GM19193 (cell line): Measurements from ENCODE around the gene FHIT.

ENCODE experiments used
- POLR2A ChIP-seq: IDR thresholded peaks from 4 replicates; pipeline ENCODE4 v1.6.1; 2011; ENCODE audit not compliant: insufficient read depth, insufficient read length; ENCODE audit errors: extremely low read depth

Gene FHIT

GRCh38 chr3:61199843-61200242, 51.4 kb downstream of the FHIT start:
- TF ChIP-seq POLR2A: no peak

GRCh38 chr3:61194892-61195538, 56.2 kb downstream of the FHIT start:
- no peak for TF ChIP-seq POLR2A

- no peak for TF ChIP-seq POLR2A
These were observed 59.0 kb downstream of the FHIT start for GRCh38 chr3:61192222-61192621.

DNA sequence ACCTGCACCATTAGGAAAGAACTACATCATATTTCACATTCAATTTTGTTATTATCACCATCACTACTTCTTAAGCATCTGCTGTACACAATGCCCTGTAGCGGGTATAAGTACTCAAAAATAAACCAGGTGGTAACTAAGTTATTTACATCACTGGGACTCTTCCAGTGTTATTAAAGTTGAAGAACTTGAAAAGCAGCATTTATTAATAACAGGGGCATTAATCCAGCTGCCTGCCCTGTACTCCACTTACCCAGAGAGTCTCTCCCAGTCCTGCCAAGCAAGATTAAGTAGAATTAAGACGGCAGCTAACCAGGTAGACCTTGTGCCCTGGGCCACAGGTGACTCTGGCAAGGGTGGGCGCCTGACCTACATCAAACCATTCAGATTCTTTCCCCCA, 65.2 kb downstream of the FHIT start:
- TF ChIP-seq POLR2A: no peak

- TF ChIP-seq POLR2A: no peak
These were observed 66.3 kb downstream of the FHIT start for GRCh38 chr3:61184956-61185355.

GRCh38 chr3:61182662-61183061, 68.6 kb downstream of the FHIT start:
- no peak for TF ChIP-seq POLR2A

GRCh38 chr3:61181874-61182273, 69.4 kb downstream of the FHIT start:
- TF ChIP-seq POLR2A: no peak

- TF ChIP-seq POLR2A: no peak
These were observed 71.0 kb downstream of the FHIT start for GRCh38 chr3:61180206-61180605.

GRCh38 chr3:61178167-61178566, 73.1 kb downstream of the FHIT start:
- TF ChIP-seq POLR2A: no peak

DNA sequence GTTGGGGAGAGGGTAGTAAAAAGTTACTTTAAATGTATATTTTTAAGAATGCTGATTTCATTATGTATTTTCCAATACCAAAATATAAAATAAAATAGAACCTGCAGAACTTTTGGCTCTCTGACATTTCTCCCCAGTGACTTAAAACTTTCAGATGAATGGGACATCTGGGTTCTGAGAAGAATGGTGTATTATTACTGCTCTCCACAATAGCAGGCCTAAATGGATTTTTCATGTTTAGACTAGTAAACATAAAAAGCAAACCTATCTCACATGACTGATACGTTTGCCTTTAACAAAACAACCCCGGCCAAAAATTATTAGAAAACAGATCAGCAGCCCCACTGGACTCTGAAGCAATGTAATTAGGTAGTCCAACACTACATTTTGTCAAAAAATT, 73.8 kb downstream of the FHIT start:
- TF ChIP-seq POLR2A: no peak

GRCh38 chr3:61173676-61174075, 77.6 kb downstream of the FHIT start:
- no peak for TF ChIP-seq POLR2A

DNA sequence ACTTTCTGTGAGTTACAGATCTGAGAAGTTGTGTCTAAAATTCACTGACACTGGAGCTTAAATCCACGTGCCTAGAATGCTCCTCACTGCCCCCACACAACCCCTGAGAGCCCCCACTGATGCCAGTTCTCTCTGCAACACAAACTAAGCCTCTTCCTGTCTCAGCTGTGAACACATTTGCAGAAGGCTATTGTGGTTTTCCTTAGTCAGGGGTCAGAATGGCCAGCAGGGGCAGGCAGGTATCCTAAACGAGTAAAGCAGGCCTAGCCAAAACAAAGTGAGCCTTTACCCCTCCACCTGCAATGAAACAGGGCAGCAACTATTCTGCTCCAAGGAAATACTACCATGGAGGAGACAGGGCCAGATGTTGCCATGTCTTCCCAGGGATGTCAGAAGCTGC, 78.6 kb downstream of the FHIT start:
- TF ChIP-seq POLR2A: no peak

DNA sequence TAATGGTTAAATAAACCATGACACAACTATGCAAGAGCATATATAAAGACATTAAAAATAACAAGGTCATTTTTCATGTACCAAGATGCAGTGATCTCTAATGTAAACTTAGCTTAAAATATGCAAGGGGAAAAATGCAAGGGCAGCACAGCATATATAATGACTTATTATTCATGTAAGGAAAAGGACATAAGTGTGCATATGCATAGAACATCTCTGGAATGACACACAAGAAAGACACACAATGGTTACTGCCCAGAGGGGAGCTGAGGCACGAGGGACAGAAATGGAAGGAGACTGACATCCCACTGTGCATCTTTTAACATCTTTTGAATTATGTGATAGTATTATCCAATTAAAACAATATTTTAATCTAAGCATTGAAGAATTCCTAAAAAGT, 79.0 kb downstream of the FHIT start:
- no peak for TF ChIP-seq POLR2A

- TF ChIP-seq POLR2A: no peak
These were observed 81.5 kb downstream of the FHIT start for GRCh38 chr3:61169621-61170251.

DNA sequence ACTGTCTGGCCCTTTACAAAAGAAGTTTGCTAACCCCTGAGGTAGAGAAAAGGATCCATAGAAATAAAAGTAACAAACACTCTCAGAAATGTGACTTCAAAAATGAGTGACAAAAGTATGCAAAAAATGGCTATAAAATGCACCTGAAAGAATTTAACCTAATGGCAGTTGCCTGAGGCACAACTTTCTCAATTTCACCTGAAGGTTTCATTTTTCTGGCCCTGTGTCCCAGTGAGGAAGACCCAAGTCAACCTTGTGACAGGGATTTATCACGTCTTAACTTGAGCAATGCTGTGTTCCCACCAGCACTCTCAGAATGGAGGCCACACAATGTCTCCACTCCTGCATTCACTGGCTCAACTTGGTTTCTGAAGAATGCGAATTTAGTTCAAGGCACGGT, 83.0 kb downstream of the FHIT start:
- no peak for TF ChIP-seq POLR2A

- no peak for TF ChIP-seq POLR2A
These were observed 88.3 kb downstream of the FHIT start for GRCh38 chr3:61162965-61163364.

- no peak for TF ChIP-seq POLR2A
These were observed 92.6 kb downstream of the FHIT start for GRCh38 chr3:61158667-61159066.
